ENCODE data around the gene KYAT1.

DNA sequence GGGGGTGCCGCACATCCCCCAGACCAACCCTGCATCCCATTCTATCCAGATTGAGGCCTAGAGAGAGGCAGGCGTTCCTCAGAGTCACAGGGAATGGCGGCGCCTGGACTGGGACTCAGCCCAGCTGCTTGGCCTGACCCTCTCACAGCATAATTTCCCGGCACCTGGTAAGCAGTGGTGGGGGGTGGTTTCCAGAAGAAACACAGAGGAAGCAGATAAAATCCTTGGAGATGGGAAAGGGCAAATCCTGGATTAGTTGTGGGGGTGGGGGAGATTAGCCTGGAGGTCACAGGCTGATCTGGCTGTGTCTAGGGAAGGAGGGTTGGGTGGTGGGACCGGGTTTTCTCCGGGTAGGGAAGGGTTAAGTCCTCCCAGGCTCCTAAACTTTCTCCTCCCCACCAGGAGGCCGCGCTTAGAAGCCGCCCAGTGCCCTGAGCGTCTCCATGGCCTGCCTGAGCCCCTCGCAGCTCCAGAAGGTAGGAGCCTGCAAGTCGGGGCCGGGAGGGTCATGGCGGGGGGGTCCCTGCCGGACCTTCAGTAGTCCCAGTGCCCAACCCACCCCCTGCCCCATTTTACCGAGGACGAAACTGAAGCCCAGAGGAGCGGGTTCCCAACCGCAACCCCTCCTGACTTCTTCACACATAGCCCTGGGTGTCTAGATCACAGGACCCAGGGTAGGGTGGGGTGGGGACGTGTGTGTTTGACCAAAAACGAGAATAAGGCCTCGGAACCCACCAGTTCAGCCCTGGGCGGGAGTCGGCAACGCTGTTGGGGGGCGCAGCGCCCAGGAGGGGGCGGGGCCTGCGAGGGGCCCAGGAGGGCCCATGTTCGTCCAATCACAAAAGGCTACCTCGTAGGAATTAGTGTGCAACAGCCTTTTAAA is 40.4 kb upstream of the KYAT1 start:
- TF ChIP-seq, protein P1, sequence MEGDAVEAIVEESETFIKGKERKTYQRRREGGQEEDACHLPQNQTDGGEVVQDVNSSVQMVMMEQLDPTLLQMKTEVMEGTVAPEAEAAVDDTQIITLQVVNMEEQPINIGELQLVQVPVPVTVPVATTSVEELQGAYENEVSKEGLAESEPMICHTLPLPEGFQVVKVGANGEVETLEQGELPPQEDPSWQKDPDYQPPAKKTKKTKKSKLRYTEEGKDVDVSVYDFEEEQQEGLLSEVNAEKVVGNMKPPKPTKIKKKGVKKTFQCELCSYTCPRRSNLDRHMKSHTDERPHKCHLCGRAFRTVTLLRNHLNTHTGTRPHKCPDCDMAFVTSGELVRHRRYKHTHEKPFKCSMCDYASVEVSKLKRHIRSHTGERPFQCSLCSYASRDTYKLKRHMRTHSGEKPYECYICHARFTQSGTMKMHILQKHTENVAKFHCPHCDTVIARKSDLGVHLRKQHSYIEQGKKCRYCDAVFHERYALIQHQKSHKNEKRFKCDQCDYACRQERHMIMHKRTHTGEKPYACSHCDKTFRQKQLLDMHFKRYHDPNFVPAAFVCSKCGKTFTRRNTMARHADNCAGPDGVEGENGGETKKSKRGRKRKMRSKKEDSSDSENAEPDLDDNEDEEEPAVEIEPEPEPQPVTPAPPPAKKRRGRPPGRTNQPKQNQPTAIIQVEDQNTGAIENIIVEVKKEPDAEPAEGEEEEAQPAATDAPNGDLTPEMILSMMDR (IDR thresholded peaks at IDR 0.05), result peak in 3 of 12 donors; percentile 9 to 20 (median 17)
- TF ChIP-seq POLR2A (IDR thresholded peaks at IDR 0.05), result no peak
